Measurements from ENCODE around the gene DLGAP1. TPM values are rescaled to one million over a fixed set of nuclear protein-coding genes. Genes with fewer than 3 reads are reported as not detected.
A peak's percentile ranks its signal among the peaks of the same experiment; 100 is the strongest.

The DLGAP1 gene
- total and polyA plus RNA-seq, 2 of the 4 experiments (the other 2 are of a cell fraction) = under 0.01 to 0.09 TPM

GRCh38 chr18:4309227-4309626 lies 145.9 kb downstream of the DLGAP1 start:
- H3K9me1 ChIP-seq (ENCODE audit: insufficient read depth, low read length) = no peaks in the 10 kb centered on the region
- no peak overlapping the region for H3K18ac ChIP-seq (ENCODE audit: low read depth, low read length)
- no peak overlapping the region for H3K4me3 ChIP-seq (ENCODE audit: insufficient read depth, low read depth, low read length)
- H3K27ac ChIP-seq (ENCODE audit: insufficient read depth, low read length) = no peak overlapping the region
- no CpG with 5 or more reads among the region's 5 CpGs for WGBS, 2 experiments (ENCODE audit: extremely low coverage in 2 of 2, insufficient read length in 1 of 2)
- CTCF ChIA-PET = no interaction called here
- no peak overlapping the region for H2AFZ ChIP-seq (replicated peaks; ENCODE audit: low read length, poor library complexity)
- H3K56ac ChIP-seq (ENCODE audit: extremely low read depth, insufficient read depth, low read length) = no peak overlapping the region
- H3K79me1 ChIP-seq (ENCODE audit: low read depth in 1 of 2, low read length in 2 of 2) = no peaks in the 10 kb centered on the region
- H2AK9ac ChIP-seq (replicated peaks; ENCODE audit: low read depth, low read length, poor library complexity) = no peak overlapping the region
- H2BK20ac ChIP-seq (ENCODE audit: low read depth, low read length) = no peak overlapping the region
- in situ Hi-C loops (cut with MboI; ENCODE audit: low sequenced_read_pairs) = no loop called here
- dilution Hi-C loops (cut with HindIII; ENCODE audit: low sequenced_read_pairs, unreplicated experiment) = no loop called here
- no peak overlapping the region for H2BK15ac ChIP-seq (ENCODE audit: low read depth, low read length)
- H3K36me3 ChIP-seq (ENCODE audit: control insufficient read depth, insufficient read depth, low read length) = no peaks in the 10 kb centered on the region
- H3K4ac ChIP-seq (ENCODE audit: low read depth, low read length) = no peak overlapping the region
- POLR2A ChIA-PET (ENCODE audit: unreplicated experiment) = no interaction called here
- no TSS peak for BruUV-seq (replicated peaks)
- no peak overlapping the region for H2AK5ac ChIP-seq (ENCODE audit: low read depth, low read length)
- H2BK120ac ChIP-seq (ENCODE audit: low read depth, low read length) = no peak overlapping the region
- no peak overlapping the region for H2BK5ac ChIP-seq (ENCODE audit: low read depth, low read length, poor library complexity, severe bottlenecking)
- DNase-seq (no peak), ATAC-seq (ENCODE audit: low read depth) (no peak)
- no peaks in the 10 kb centered on the region for H3K4me1 ChIP-seq (ENCODE audit: control insufficient read depth, insufficient read depth, low read length)
- no peaks in the 10 kb centered on the region for H3K27me3 ChIP-seq (ENCODE audit: control insufficient read depth, insufficient read depth, low read length)
- no peaks in the 10 kb centered on the region for H3K9me3 ChIP-seq (ENCODE audit: control insufficient read depth, insufficient read depth, low read length)
- no peak for TF ChIP-seq RCOR1 (IDR thresholded peaks at IDR 0.05; ENCODE audit: insufficient replicate concordance, low read length)
- TF ChIP-seq MAFK (IDR thresholded peaks at IDR 0.05; ENCODE audit: low read depth, low read length) = peak; percentile 56
- H4K20me1 ChIP-seq (ENCODE audit: insufficient read depth, low read length) = no peaks in the 10 kb centered on the region
- H3K23ac ChIP-seq (ENCODE audit: low read depth, low read length) = no peak overlapping the region
- H3K4me2 ChIP-seq (ENCODE audit: low read depth, low read length) = no peak overlapping the region
- H4K8ac ChIP-seq (ENCODE audit: low read depth in 2 of 2, low read length in 2 of 2) = no peak overlapping the region
- no peak overlapping the region for H3K14ac ChIP-seq (replicated peaks; ENCODE audit: low read depth, low read length)
- H4K5ac ChIP-seq (ENCODE audit: low read depth, low read length) = no peak overlapping the region
- intact Hi-C loops (cut with micrococcal nuclease) = no loop called here
- no peak overlapping the region for H3K9ac ChIP-seq (ENCODE audit: low read depth, low read length)
- no peak overlapping the region for H4K91ac ChIP-seq (ENCODE audit: insufficient read depth, low read depth, low read length)
